Thyroid gland (tissue), 4 donors: ENCODE results near the gene CPA2. TPM values are rescaled to one million over a fixed set of nuclear protein-coding genes. Genes with fewer than 3 reads are reported as not detected.
A peak's percentile ranks its signal among the peaks of the same experiment; 100 is the strongest.
"Not testable (repeated sequence)": the region's sequence is repeated elsewhere in the genome, so short reads cannot be mapped to it uniquely, and the experiment has no call there.

Experiments
- DNase-seq, 2 donors: peaks; one replicate each; pipeline ENCODE4 v3.0.0-alpha.2; 2019
- H3K27ac ChIP-seq, 3 donors: fragments of 200-600 bp; sonication (generic); 1 replicate in 2 of 3; 2 replicates in 1 of 3; pipeline ENCODE4 v1.5.1; 2016 to 2019; ENCODE audit warnings: mild to moderate bottlenecking in 1 of 3, moderate library complexity in 1 of 3
- H3K27me3 ChIP-seq: fragments of 200-600 bp; sonication (generic); one replicate; pipeline ENCODE4 v1.5.1; 2019
- H3K36me3 ChIP-seq, 2 donors: fragments of 200-600 bp; sonication (generic); one replicate each; pipeline ENCODE4 v1.5.1; 2016 to 2019
- H3K4me1 ChIP-seq, 2 donors: fragments of 200-600 bp; sonication (generic); one replicate each; pipeline ENCODE4 v1.5.1; 2017 to 2019
- H3K4me3 ChIP-seq, 3 donors: fragments of 200-600 bp; sonication (generic); replicated peaks in 1 of 3; 1 replicate in 2 of 3; 2 replicates in 1 of 3; pipeline ENCODE4 v1.5.1; 2016; ENCODE audit warnings: mild to moderate bottlenecking in 1 of 3
- H3K9me3 ChIP-seq: fragments of 200-600 bp; sonication (generic); one replicate; pipeline ENCODE4 v1.5.1; 2017
- CTCF ChIP-seq, 6 experiments: fragments of 200-600 bp in 3 of 6; fragments of 450-650 bp in 3 of 6; sonication (generic) in 3 of 6; IDR thresholded peaks; one replicate each; pipeline ENCODE4 v1.5.1; 2016 to 2019; ENCODE audit warnings: antibody characterized with exemption in 6 of 6, mild to moderate bottlenecking in 2 of 6, inconsistent platforms in 1 of 6, moderate library complexity in 1 of 6
- POLR2A ChIP-seq, 2 donors: fragments of 450-650 bp; IDR thresholded peaks; one replicate each; pipeline ENCODE4 v1.6.1; 2017; ENCODE audit warnings: antibody characterized with exemption in 2 of 2, mild to moderate bottlenecking in 2 of 2, moderate library complexity in 1 of 2
- WGBS, 2 donors: methylation state at CpG; one replicate each; pipeline ENCODE4 v1.1.5; 2017; 5-methylcytosine and 5-hydroxymethylcytosine counted together
- intact Hi-C: fragments of 100-400 bp; cut with DNase I; formaldehyde crosslinking; loops from one replicate; pipeline ENCODE4 v1.15.1; 2023
- total RNA-seq, 4 donors: library from RNA; depleted of rRNA; stranded (reverse); fragments of >200 nt; gene quantifications; one replicate each; pipeline ENCODE4 v1.2.3, GENCODE V29; 2016

CPA2 gene
- total RNA-seq, 4 donors from 2014 or later = not detected

- DNase-seq = no peak
- H3K4me3 ChIP-seq = no peak overlapping the region
- H3K4me1 ChIP-seq = peaks cover 0 to 15% of the 10 kb centered on the region in 2 donors
- TF ChIP-seq CTCF (IDR thresholded peaks at IDR 0.05) = no peak
- TF ChIP-seq POLR2A (IDR thresholded peaks at IDR 0.05) = no peak
- 84% methylated on average over 4 to 6 of the region's 6 CpGs for WGBS, 2 donors
- no peaks in the 10 kb centered on the region for H3K36me3 ChIP-seq
- intact Hi-C loops = no loop called here
- no peak overlapping the region for H3K27ac ChIP-seq
- no peaks in the 10 kb centered on the region for H3K9me3 ChIP-seq
- H3K27me3 ChIP-seq = no peaks in the 10 kb centered on the region
Observed at GRCh38 chr7:130231792-130232191, 34.9 kb upstream of the CPA2 start.

GRCh38 chr7:130232209-130232608 is 34.5 kb upstream of the CPA2 start:
- intact Hi-C loops = no loop called here
- Histone ChIP-seq H3K9me3 (no peaks in the 10 kb centered on the region), H3K4me3 (no peak overlapping the region), H3K27ac (no peak overlapping the region), H3K4me1 (peaks cover 0 to 15% of the 10 kb centered on the region in 2 donors), H3K36me3 (no peaks in the 10 kb centered on the region), H3K27me3 (no peaks in the 10 kb centered on the region)
- no peak for DNase-seq
- 78 to 91% methylated on average over 2 of the region's 2 CpGs for whole genome bisulfite sequencing, 2 donors
- TF ChIP-seq POLR2A (IDR thresholded peaks at IDR 0.05) = no peak
- TF ChIP-seq CTCF (IDR thresholded peaks at IDR 0.05) = no peak

- 94 to 100% methylated on average over 2 of the region's 2 CpGs for WGBS, 2 donors
- no peaks in the 10 kb centered on the region for H3K36me3 ChIP-seq
- H3K27ac ChIP-seq = no peak overlapping the region
- TF ChIP-seq CTCF (IDR thresholded peaks at IDR 0.05) (no peak), POLR2A (IDR thresholded peaks at IDR 0.05) (no peak)
- H3K27me3 ChIP-seq = no peaks in the 10 kb centered on the region
- H3K4me3 ChIP-seq = no peak overlapping the region
- no peak for DNase-seq
- no peaks in the 10 kb centered on the region for H3K9me3 ChIP-seq
- intact Hi-C loops = no loop called here
- peaks cover 0 to 5% of the 10 kb centered on the region in 2 donors for H3K4me1 ChIP-seq
Observed at GRCh38 chr7:130234078-130234477, 32.6 kb upstream of the CPA2 start.

GRCh38 chr7:130236361-130236760 is 30.3 kb upstream of the CPA2 start:
- intact Hi-C loops, H3K9me3 ChIP-seq, H3K4me1 ChIP-seq, H3K27me3 ChIP-seq, H3K4me3 ChIP-seq, H3K36me3 ChIP-seq: not testable (repeated sequence)
- H3K27ac ChIP-seq = peak overlapping the region in 1 of 3 donors; percentile 7
- WGBS, 2 donors = 20 to 22% methylated on average over 4 of the region's 4 CpGs
- peak; percentile 59 to 60 for DNase-seq

- Histone ChIP-seq H3K4me3 (no peak overlapping the region), H3K27me3 (no peaks in the 10 kb centered on the region), H3K36me3 (no peaks in the 10 kb centered on the region), H3K9me3 (no peaks in the 10 kb centered on the region), H3K27ac (no peak overlapping the region), H3K4me1 (peaks cover 0 to 5% of the 10 kb centered on the region in 2 donors)
- WGBS, 2 donors = 87 to 93% methylated on average over 1 of the region's 1 CpG
- TF ChIP-seq CTCF (IDR thresholded peaks at IDR 0.05) (no peak), POLR2A (IDR thresholded peaks at IDR 0.05) (no peak)
- DNase-seq = no peak
- intact Hi-C loops = no loop called here
Observed at GRCh38 chr7:130240240-130240639, 26.4 kb upstream of the CPA2 start.
